T-cell (primary cell): Measurements from ENCODE around the gene GGACT. TPM values are rescaled to one million over a fixed set of nuclear protein-coding genes. Genes with fewer than 3 reads are reported as not detected.
"Not testable (repeated sequence)": the region's sequence is repeated elsewhere in the genome, so short reads cannot be mapped to it uniquely, and the experiment has no call there.

Experiments used
- ATAC-seq, 4 experiments: fragments of 200-7000 bp in 3 of 4; fragments of 150-1000 bp in 1 of 4; cut with Tn5 transposase; replicated peaks in 1 of 4; 1 replicate in 3 of 4; 2 replicates in 1 of 4; pipeline ENCODE4 v1.10.0; 2021; ENCODE audit warnings: moderate library complexity in 3 of 4, mild to moderate bottlenecking in 2 of 4, moderate number of reproducible peaks in 1 of 4
- CTCF ChIA-PET, 2 donors: fragments of 300-600 bp; sonication (Branson Sonifier 250); formaldehyde crosslinking; loops; one replicate each; lab custom pipeline; 2022; ENCODE audit warnings: antibody characterized with exemption in 2 of 2; lab: Charles Lee
- POLR2A ChIA-PET, 2 donors: fragments of 300-600 bp; sonication (Branson Sonifier 250); formaldehyde crosslinking; loops; one replicate each; lab custom pipeline; 2022; ENCODE audit warnings: antibody characterized with exemption in 2 of 2; lab: Charles Lee
- DNase-seq, 35 experiments: peaks; one replicate each; pipeline versions ENCODE4 v3.0.0 to v3.0.0-alpha.2; 2013 to 2023
- H3K27ac ChIP-seq: one replicate; pipeline ENCODE4 v1.5.1; 2013; ENCODE audit warnings: low read length
- H3K27me3 ChIP-seq, 2 experiments: replicated peaks in 1 of 2; 1 replicate in 1 of 2; 2 replicates in 1 of 2; pipeline versions ENCODE4 v1.6.1 to v1.7.0; 2013; ENCODE audit warnings: low read length in 1 of 2, mixed read lengths in 1 of 2; ENCODE audit not compliant: control insufficient read depth in 2 of 2, insufficient read depth in 2 of 2; ENCODE audit errors: extremely low read depth in 1 of 2
- H3K36me3 ChIP-seq, 2 donors: 1 replicate in 1 of 2; 2 replicates in 1 of 2; pipeline versions ENCODE4 v1.6.1 to v1.7.0; 2013; ENCODE audit warnings: low read length in 1 of 2; ENCODE audit not compliant: control insufficient read depth in 2 of 2, insufficient read depth in 1 of 2; ENCODE audit errors: extremely low read depth in 1 of 2
- H3K4me1 ChIP-seq, 2 experiments: 1 replicate in 1 of 2; 2 replicates in 1 of 2; pipeline versions ENCODE4 v1.6.1 to v1.7.0; 2013; ENCODE audit warnings: low read length in 2 of 2, mixed read lengths in 1 of 2; ENCODE audit not compliant: insufficient read depth in 2 of 2, control insufficient read depth in 1 of 2; ENCODE audit errors: extremely low read depth in 1 of 2
- H3K4me3 ChIP-seq, 2 donors: 1 replicate in 1 of 2; 2 replicates in 1 of 2; pipeline versions ENCODE4 v1.5.1 to v1.7.0; 2013; ENCODE audit warnings: mild to moderate bottlenecking in 2 of 2, low read length in 1 of 2, moderate library complexity in 1 of 2; ENCODE audit not compliant: control insufficient read depth in 1 of 2; ENCODE audit errors: extremely low read depth in 1 of 2
- H3K9me3 ChIP-seq: 2 replicates; pipeline ENCODE4 v1.7.0; 2013
- H3K27ac Mint-ChIP-seq, 2 donors: one replicate each; pipeline ENCODE4 v1.8.0; 2020 to 2021; ENCODE audit warnings: mild to moderate bottlenecking in 2 of 2, mixed read lengths in 2 of 2
- H3K27me3 Mint-ChIP-seq, 2 donors: one replicate each; pipeline ENCODE4 v1.8.0; 2021 to 2022; ENCODE audit warnings: mixed read lengths in 2 of 2
- H3K36me3 Mint-ChIP-seq: one replicate; pipeline ENCODE4 v1.8.0; 2021; ENCODE audit warnings: mixed read lengths
- H3K4me1 Mint-ChIP-seq, 3 donors: one replicate each; pipeline ENCODE4 v1.8.0; 2020 to 2022; ENCODE audit warnings: mixed read lengths in 3 of 3, mild to moderate bottlenecking in 1 of 3
- H3K4me3 Mint-ChIP-seq, 3 donors: one replicate each; pipeline ENCODE4 v1.8.0; 2020 to 2022; ENCODE audit warnings: mild to moderate bottlenecking in 3 of 3, mixed read lengths in 3 of 3, moderate library complexity in 3 of 3
- H3K9me3 Mint-ChIP-seq, 3 donors: one replicate each; pipeline ENCODE4 v1.8.0; 2020 to 2022; ENCODE audit warnings: mixed read lengths in 3 of 3
- WGBS: methylation state at CpG from one replicate; pipeline ENCODE4 v1.1.5; 2013; ENCODE audit warnings: missing lambda C conversion rate; ENCODE audit not compliant: insufficient coverage; 5-methylcytosine and 5-hydroxymethylcytosine counted together
- total RNA-seq, 35 experiments: library from RNA in 6 of 35; stranded (reverse) in 6 of 35; fragments of 120-200 nt in 1 of 35; gene quantifications; one replicate each; pipeline versions ENCODE4 v1.2.1 to v1.2.4 and lab custom pipeline; 2013 to 2026

GGACT gene
- total RNA-seq, 5 donors from 2014 or later (not counting 1 experiment from before 2014, with no cell fraction given) = 4.4 to 7.9 (median 6.4) TPM

DNA sequence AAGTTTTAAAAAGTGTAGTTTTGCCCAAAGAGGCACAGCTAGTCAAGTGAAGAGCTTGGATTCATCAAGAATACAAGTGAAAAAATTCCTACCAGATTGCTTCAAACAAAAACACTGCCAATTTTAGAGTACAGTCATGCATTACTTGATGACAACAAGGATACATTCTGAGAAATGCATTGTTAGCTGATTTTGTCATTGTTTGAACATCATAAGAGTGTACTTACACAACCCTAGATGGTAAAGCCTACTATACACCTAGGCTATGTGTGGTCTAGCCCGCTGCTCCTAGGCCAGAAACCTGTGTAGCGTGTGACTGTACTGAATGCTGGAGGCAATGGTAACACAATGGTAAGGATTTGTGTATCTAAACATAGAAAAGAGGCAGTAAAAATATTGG lies 44.9 kb upstream of the GGACT start:
- H3K36me3 Mint-ChIP-seq = peaks cover 69% of the 10 kb centered on the region
- no peaks in the 10 kb centered on the region for H3K4me1 Mint-ChIP-seq
- H3K36me3 ChIP-seq = peaks cover 14 to 62% of the 10 kb centered on the region in 2 donors

GRCh38 chr13:100630555-100630954 lies 42.0 kb upstream of the GGACT start:
- no peaks in the 10 kb centered on the region for H3K4me1 Mint-ChIP-seq
- WGBS = 95% methylated on average over 6 of the region's 8 CpGs
- POLR2A ChIA-PET = no interaction called here
- no peak for ATAC-seq
- H3K27me3 ChIP-seq = no peaks in the 10 kb centered on the region
- no peak for DNase-seq
- H3K9me3 Mint-ChIP-seq = no peaks in the 10 kb centered on the region
- H3K4me3 Mint-ChIP-seq = no peak overlapping the region
- H3K36me3 ChIP-seq = peaks cover 23 to 54% of the 10 kb centered on the region in 2 donors
- CTCF ChIA-PET = no interaction called here
- H3K27ac Mint-ChIP-seq = no peak overlapping the region
- no peak overlapping the region for H3K4me3 ChIP-seq
- no peaks in the 10 kb centered on the region for H3K27me3 Mint-ChIP-seq
- H3K4me1 ChIP-seq = no peaks in the 10 kb centered on the region
- H3K9me3 ChIP-seq = no peaks in the 10 kb centered on the region
- H3K36me3 Mint-ChIP-seq = peaks cover 69% of the 10 kb centered on the region
- no peak overlapping the region for H3K27ac ChIP-seq

More for the DNA sequence above, 44.9 kb upstream of the GGACT start:
- H3K27me3 Mint-ChIP-seq = no peaks in the 10 kb centered on the region
- ChIA-PET CTCF (no interaction called here), POLR2A (no interaction called here)
- 100% methylated on average over 1 of the region's 2 CpGs for WGBS
- H3K4me3 Mint-ChIP-seq = no peak overlapping the region
- no peak overlapping the region for H3K27ac ChIP-seq
- H3K27ac Mint-ChIP-seq = no peak overlapping the region
- ATAC-seq (no peak), DNase-seq (no peak)
- no peak overlapping the region for H3K4me3 ChIP-seq
- no peaks in the 10 kb centered on the region for H3K27me3 ChIP-seq
- H3K9me3 Mint-ChIP-seq = no peaks in the 10 kb centered on the region
- H3K9me3 ChIP-seq = no peaks in the 10 kb centered on the region
- no peaks in the 10 kb centered on the region for H3K4me1 ChIP-seq

DNA sequence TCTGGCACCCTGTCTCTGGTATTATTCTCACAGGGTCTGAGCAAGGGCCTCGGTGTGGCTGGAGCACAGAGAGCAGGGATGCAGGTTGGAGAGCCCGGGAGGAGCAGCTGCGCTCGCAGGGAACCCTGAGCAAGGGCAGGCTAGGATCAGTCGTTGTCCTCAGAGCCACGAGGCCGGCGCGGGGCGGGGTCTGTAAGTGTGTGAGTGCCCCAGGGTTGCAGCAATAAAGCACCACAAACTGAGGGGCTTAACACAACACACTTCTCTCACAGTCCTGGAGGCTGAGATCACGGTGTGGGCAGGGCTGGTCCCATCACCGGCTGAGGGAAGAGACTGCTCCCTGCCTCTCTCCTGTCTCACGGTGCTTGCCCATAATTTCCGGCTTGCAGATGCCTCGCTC lies 38.5 kb upstream of the GGACT start:
- Histone ChIP-seq H3K27ac (no peak overlapping the region), H3K4me1 (no peaks in the 10 kb centered on the region), H3K9me3 (no peaks in the 10 kb centered on the region), H3K36me3 (peaks cover 15 to 38% of the 10 kb centered on the region in 2 donors), H3K27me3 (no peaks in the 10 kb centered on the region), H3K4me3 (no peak overlapping the region)
- no peaks in the 10 kb centered on the region for H3K9me3 Mint-ChIP-seq
- ChIA-PET CTCF (no interaction called here), POLR2A (no interaction called here)
- no peaks in the 10 kb centered on the region for H3K27me3 Mint-ChIP-seq
- no peaks in the 10 kb centered on the region for H3K4me1 Mint-ChIP-seq
- ATAC-seq (no peak), DNase-seq (no peak)
- 95% methylated on average over 7 of the region's 15 CpGs for WGBS
- no peak overlapping the region for H3K4me3 Mint-ChIP-seq
- peaks cover 76% of the 10 kb centered on the region for H3K36me3 Mint-ChIP-seq
- H3K27ac Mint-ChIP-seq = no peak overlapping the region

GRCh38 chr13:100625447-100625846 lies 36.9 kb upstream of the GGACT start:
- no peak overlapping the region for H3K27ac Mint-ChIP-seq
- no peak overlapping the region for H3K4me3 ChIP-seq
- CTCF ChIA-PET = no interaction called here
- ATAC-seq (no peak), DNase-seq (no peak)
- no peak overlapping the region for H3K27ac ChIP-seq
- peaks cover 15 to 35% of the 10 kb centered on the region in 2 donors for H3K36me3 ChIP-seq
- WGBS = no CpG with 5 or more reads among the region's 9 CpGs
- H3K4me1 Mint-ChIP-seq = peaks cover 2 to 3% (median 2%) of the 10 kb centered on the region in 3 donors
- POLR2A ChIA-PET = interaction anchor here in 1 of 2 donors (0.7 kb wide), 1 partner anchor 18 kb away, joined by 3 read pairs; no protein-coding TSS in a partner anchor
- H3K9me3 Mint-ChIP-seq = no peaks in the 10 kb centered on the region
- no peaks in the 10 kb centered on the region for H3K27me3 ChIP-seq
- no peak overlapping the region for H3K4me3 Mint-ChIP-seq
- peaks cover 80% of the 10 kb centered on the region for H3K36me3 Mint-ChIP-seq
- no peaks in the 10 kb centered on the region for H3K27me3 Mint-ChIP-seq
- H3K9me3 ChIP-seq = no peaks in the 10 kb centered on the region
- no peaks in the 10 kb centered on the region for H3K4me1 ChIP-seq

GRCh38 chr13:100620792-100621191 lies 32.2 kb upstream of the GGACT start:
- Histone ChIP-seq H3K9me3 (no peaks in the 10 kb centered on the region), H3K36me3 (peaks cover 0 to 7% of the 10 kb centered on the region in 2 donors), H3K27me3 (no peaks in the 10 kb centered on the region), H3K4me1 (no peaks in the 10 kb centered on the region), H3K27ac (no peak overlapping the region), H3K4me3 (no peak overlapping the region)
- Mint-ChIP-seq H3K4me3 (no peak overlapping the region), H3K27ac (no peak overlapping the region), H3K36me3 (peaks cover 53% of the 10 kb centered on the region), H3K4me1 (peaks cover 8 to 14% (median 11%) of the 10 kb centered on the region in 3 donors), H3K9me3 (no peaks in the 10 kb centered on the region), H3K27me3 (no peaks in the 10 kb centered on the region)
- no CpG with 5 or more reads among the region's 4 CpGs for WGBS
- no peak for DNase-seq
- POLR2A ChIA-PET = no interaction called here
- CTCF ChIA-PET = no interaction called here
- no peak for ATAC-seq

GRCh38 chr13:100619940-100620339 lies 31.4 kb upstream of the GGACT start:
- Histone ChIP-seq H3K9me3 (no peaks in the 10 kb centered on the region), H3K27me3 (no peaks in the 10 kb centered on the region), H3K4me1 (no peaks in the 10 kb centered on the region), H3K36me3 (peaks cover 0 to 4% of the 10 kb centered on the region in 2 donors), H3K27ac (no peak overlapping the region), H3K4me3 (no peak overlapping the region)
- no peaks in the 10 kb centered on the region for H3K9me3 Mint-ChIP-seq
- ChIA-PET POLR2A (no interaction called here), CTCF (no interaction called here)
- H3K36me3 Mint-ChIP-seq = peaks cover 44% of the 10 kb centered on the region
- peak in 2 of 4 experiments; percentile 54 to 59 for ATAC-seq
- DNase-seq = no peak
- peak overlapping the region in 1 of 2 donors; percentile 12 for H3K27ac Mint-ChIP-seq
- H3K4me3 Mint-ChIP-seq = no peak overlapping the region
- WGBS = no CpG with 5 or more reads among the region's 2 CpGs
- peaks cover 8 to 14% (median 11%) of the 10 kb centered on the region in 3 donors for H3K4me1 Mint-ChIP-seq
- no peaks in the 10 kb centered on the region for H3K27me3 Mint-ChIP-seq

- Mint-ChIP-seq H3K36me3 (peaks cover 36% of the 10 kb centered on the region), H3K4me1 (peaks cover 8 to 14% (median 11%) of the 10 kb centered on the region in 3 donors)
- H3K4me1 ChIP-seq, H3K4me3 Mint-ChIP-seq, CTCF ChIA-PET, H3K4me3 ChIP-seq, H3K9me3 ChIP-seq, H3K27me3 Mint-ChIP-seq, H3K27me3 ChIP-seq, ATAC-seq, H3K36me3 ChIP-seq, H3K27ac Mint-ChIP-seq, H3K9me3 Mint-ChIP-seq, DNase-seq, H3K27ac ChIP-seq: not testable (repeated sequence)
- no CpG with 5 or more reads among the region's 24 CpGs for WGBS
- POLR2A ChIA-PET = interaction anchor here in 1 of 2 donors (0.6 to 0.7 kb wide), 3 partner anchors 30 to 800 kb away, joined by 3 to 4 read pairs (median 3); partner anchors contain the start of gene GGACT
Measured at GRCh38 chr13:100618897-100619296, 30.3 kb upstream of the GGACT start.
